ENCODE measurements around the gene EVC2. TPM values are rescaled to one million over a fixed set of nuclear protein-coding genes. Genes with fewer than 3 reads are reported as not detected.
A peak's percentile ranks its signal among the peaks of the same experiment; 100 is the strongest.

Gene EVC2
- total and polyA plus RNA-seq, 9 of the 15 experiments (the other 6 are each of a cell fraction or from before 2014, with no cell fraction given): 0.03 to 0.55 (median 0.38) TPM; not detected in 1

DNA sequence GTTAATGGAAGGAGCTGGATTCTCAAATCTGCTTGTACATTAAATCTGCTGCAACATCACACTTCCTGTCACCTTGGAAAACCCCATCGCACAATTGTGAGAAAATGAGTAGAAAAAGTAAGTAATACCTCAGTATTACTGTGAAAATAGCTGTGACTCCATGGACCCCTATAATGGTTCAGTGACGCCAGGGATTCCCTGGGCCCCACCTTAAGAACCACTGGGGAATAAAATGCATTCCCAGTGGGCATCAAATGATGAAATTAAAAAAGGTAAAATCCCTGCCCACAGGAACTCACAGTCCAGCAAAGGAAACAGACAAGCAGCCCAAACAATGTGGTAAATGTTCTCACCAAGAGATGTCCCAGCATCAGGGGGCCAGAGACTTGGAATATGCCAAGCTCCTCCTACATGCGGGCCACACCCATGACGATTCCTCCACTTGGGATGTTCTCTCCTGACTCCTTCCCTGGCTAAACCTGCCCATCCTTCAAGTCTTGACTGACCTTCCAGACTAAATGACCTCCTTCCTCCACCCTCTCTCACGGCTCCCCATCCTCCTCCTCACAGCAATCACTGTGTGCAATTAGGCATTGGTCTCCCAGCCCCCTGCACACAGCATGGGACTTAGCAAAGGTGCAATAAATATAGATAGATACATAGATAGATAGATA, 2.6 kb downstream of the EVC2 start:
- Histone ChIP-seq H3K9me3 (replicated peaks; ENCODE audit: control insufficient read depth, insufficient read depth, low read depth, low read length) (peaks cover 7% of the 10 kb centered on the region; the same call in 1 of the 2 replicates), H3K36me3 (ENCODE audit: control insufficient read depth, insufficient read depth, low read length) (no peaks in the 10 kb centered on the region), H3K79me2 (ENCODE audit: control insufficient read depth, insufficient read depth, low read length) (no peaks in the 10 kb centered on the region), H3K27me3 (ENCODE audit: control insufficient read depth in 2 of 2, insufficient read depth in 2 of 2, low read length in 2 of 2) (peaks cover 2 to 7% of the 10 kb centered on the region in 2 experiments; a peak in 2 of 5 replicates), H3K4me2 (ENCODE audit: insufficient read depth, low read length) (no peak overlapping the region), H3K4me3 (no peak overlapping the region), H3K9me1 (ENCODE audit: control insufficient read depth, insufficient read depth, low read length) (no peaks in the 10 kb centered on the region), H3K9ac (ENCODE audit: insufficient read depth in 1 of 2, low read depth in 2 of 2, low read length in 2 of 2) (no peak overlapping the region), H3K27ac (ENCODE audit: extremely low read depth, low read depth, low read length) (no peak overlapping the region), H4K20me1 (replicated peaks; ENCODE audit: control insufficient read depth, insufficient read depth, low read length) (no peaks in the 10 kb centered on the region), H2AFZ (ENCODE audit: low read depth, low read length) (no peak overlapping the region), H3K4me1 (replicated peaks in 1 of 2; ENCODE audit: control insufficient read depth in 2 of 2, insufficient read depth in 2 of 2, low read length in 2 of 2) (peaks cover 0 to 11% of the 10 kb centered on the region in 2 experiments; a peak in 3 of 5 replicates)
- ChIA-PET POLR2A (no interaction called here), CTCF (ENCODE audit: low intra/inter-chr PET ratio) (no interaction called here)
- FAIRE-seq: no peak
- no peak for TF ChIP-seq GABPB1 (CRISPR knock-in tag; IDR thresholded peaks at IDR 0.05)
- no peak for TF ChIP-seq NFIX (CRISPR knock-in tag; IDR thresholded peaks at IDR 0.05; ENCODE audit: low read depth)
- no peak for TF ChIP-seq ZBTB17 (CRISPR knock-in tag; IDR thresholded peaks at IDR 0.05)
- TF ChIP-seq ADNP (tag; IDR thresholded peaks at IDR 0.05): no peak
- DNase-seq (ENCODE audit: extremely low read depth in 1 of 4, low spot score in 3 of 4): peak in 2 of 4 experiments; percentile 43 to 44
- 41% methylated on average over 5 of the region's 5 CpGs for WGBS (ENCODE audit: insufficient coverage, low coverage, missing lambda C conversion rate)
- ATAC-seq: no peak
- intact Hi-C loops (cut with micrococcal nuclease): no loop called here
- BruUV-seq (replicated peaks): no TSS peak
- in situ Hi-C loops (cut with MboI): no loop called here

DNA sequence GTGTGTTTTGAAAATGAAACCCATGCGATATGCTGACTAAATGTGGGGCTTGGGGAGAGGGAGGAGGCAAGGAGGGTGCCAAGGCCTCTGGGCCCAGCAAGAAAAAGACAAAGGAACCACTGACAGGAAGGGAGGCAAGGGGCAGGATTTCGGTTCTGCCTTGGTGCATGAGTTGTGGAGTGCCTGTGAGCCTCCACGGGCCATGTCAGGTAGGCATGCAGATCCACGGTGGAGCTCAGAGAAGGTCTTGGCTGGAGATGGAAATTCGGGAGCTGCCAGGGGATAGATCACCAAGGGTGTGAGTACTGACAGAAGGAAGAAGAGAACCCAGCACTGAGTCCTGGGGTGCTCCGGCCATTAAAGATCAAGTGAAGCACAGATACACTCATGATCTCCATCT, 4.1 kb downstream of the EVC2 start:
- POLR2A ChIA-PET: interaction anchor here (0.7 kb wide), 1 partner anchor 94 kb away, joined by 3 read pairs; no protein-coding TSS in a partner anchor
- H3K9me3 ChIP-seq (replicated peaks; ENCODE audit: control insufficient read depth, insufficient read depth, low read depth, low read length): peaks cover 7% of the 10 kb centered on the region; the same call in 1 of the 2 replicates
- no peak overlapping the region for H3K4me3 ChIP-seq
- H4K20me1 ChIP-seq (replicated peaks; ENCODE audit: control insufficient read depth, insufficient read depth, low read length): no peaks in the 10 kb centered on the region
- no peak overlapping the region for H3K4me2 ChIP-seq (ENCODE audit: insufficient read depth, low read length)
- 5% methylated on average over 6 of the region's 6 CpGs for WGBS (ENCODE audit: insufficient coverage, low coverage, missing lambda C conversion rate)
- ATAC-seq (no peak), FAIRE-seq (no peak), DNase-seq (ENCODE audit: extremely low read depth in 1 of 4, low spot score in 3 of 4) (no peak)
- no peak overlapping the region for H3K27ac ChIP-seq (ENCODE audit: extremely low read depth, low read depth, low read length)
- in situ Hi-C loops (cut with MboI) (no loop called here), intact Hi-C loops (cut with micrococcal nuclease) (no loop called here)
- H3K9me1 ChIP-seq (ENCODE audit: control insufficient read depth, insufficient read depth, low read length): no peaks in the 10 kb centered on the region
- H3K79me2 ChIP-seq (ENCODE audit: control insufficient read depth, insufficient read depth, low read length): no peaks in the 10 kb centered on the region
- H3K9ac ChIP-seq (ENCODE audit: insufficient read depth in 1 of 2, low read depth in 2 of 2, low read length in 2 of 2): no peak overlapping the region
- no peaks in the 10 kb centered on the region for H3K36me3 ChIP-seq (ENCODE audit: control insufficient read depth, insufficient read depth, low read length)
- H3K27me3 ChIP-seq (ENCODE audit: control insufficient read depth in 2 of 2, insufficient read depth in 2 of 2, low read length in 2 of 2): peaks cover 0 to under 1% of the 10 kb centered on the region in 2 experiments; a peak in 1 of 5 replicates
- CTCF ChIA-PET (ENCODE audit: low intra/inter-chr PET ratio): no interaction called here
- no peak overlapping the region for H2AFZ ChIP-seq (ENCODE audit: low read depth, low read length)
- peaks cover 0 to 11% of the 10 kb centered on the region in 2 experiments; a peak in 3 of 5 replicates for H3K4me1 ChIP-seq (replicated peaks in 1 of 2; ENCODE audit: control insufficient read depth in 2 of 2, insufficient read depth in 2 of 2, low read length in 2 of 2)
- no TSS peak for BruUV-seq (replicated peaks)
- TF ChIP-seq EP300 (IDR thresholded peaks at IDR 0.05; ENCODE audit: low read length) (no peak), PHF8 (IDR thresholded peaks at IDR 0.05; ENCODE audit: borderline replicate concordance, low read length) (no peak)
- TF ChIP-seq, protein P1, sequence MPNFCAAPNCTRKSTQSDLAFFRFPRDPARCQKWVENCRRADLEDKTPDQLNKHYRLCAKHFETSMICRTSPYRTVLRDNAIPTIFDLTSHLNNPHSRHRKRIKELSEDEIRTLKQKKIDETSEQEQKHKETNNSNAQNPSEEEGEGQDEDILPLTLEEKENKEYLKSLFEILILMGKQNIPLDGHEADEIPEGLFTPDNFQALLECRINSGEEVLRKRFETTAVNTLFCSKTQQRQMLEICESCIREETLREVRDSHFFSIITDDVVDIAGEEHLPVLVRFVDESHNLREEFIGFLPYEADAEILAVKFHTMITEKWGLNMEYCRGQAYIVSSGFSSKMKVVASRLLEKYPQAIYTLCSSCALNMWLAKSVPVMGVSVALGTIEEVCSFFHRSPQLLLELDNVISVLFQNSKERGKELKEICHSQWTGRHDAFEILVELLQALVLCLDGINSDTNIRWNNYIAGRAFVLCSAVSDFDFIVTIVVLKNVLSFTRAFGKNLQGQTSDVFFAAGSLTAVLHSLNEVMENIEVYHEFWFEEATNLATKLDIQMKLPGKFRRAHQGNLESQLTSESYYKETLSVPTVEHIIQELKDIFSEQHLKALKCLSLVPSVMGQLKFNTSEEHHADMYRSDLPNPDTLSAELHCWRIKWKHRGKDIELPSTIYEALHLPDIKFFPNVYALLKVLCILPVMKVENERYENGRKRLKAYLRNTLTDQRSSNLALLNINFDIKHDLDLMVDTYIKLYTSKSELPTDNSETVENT (CRISPR knock-in tag; IDR thresholded peaks at IDR 0.05): no peak
- TF ChIP-seq, protein P2, sequence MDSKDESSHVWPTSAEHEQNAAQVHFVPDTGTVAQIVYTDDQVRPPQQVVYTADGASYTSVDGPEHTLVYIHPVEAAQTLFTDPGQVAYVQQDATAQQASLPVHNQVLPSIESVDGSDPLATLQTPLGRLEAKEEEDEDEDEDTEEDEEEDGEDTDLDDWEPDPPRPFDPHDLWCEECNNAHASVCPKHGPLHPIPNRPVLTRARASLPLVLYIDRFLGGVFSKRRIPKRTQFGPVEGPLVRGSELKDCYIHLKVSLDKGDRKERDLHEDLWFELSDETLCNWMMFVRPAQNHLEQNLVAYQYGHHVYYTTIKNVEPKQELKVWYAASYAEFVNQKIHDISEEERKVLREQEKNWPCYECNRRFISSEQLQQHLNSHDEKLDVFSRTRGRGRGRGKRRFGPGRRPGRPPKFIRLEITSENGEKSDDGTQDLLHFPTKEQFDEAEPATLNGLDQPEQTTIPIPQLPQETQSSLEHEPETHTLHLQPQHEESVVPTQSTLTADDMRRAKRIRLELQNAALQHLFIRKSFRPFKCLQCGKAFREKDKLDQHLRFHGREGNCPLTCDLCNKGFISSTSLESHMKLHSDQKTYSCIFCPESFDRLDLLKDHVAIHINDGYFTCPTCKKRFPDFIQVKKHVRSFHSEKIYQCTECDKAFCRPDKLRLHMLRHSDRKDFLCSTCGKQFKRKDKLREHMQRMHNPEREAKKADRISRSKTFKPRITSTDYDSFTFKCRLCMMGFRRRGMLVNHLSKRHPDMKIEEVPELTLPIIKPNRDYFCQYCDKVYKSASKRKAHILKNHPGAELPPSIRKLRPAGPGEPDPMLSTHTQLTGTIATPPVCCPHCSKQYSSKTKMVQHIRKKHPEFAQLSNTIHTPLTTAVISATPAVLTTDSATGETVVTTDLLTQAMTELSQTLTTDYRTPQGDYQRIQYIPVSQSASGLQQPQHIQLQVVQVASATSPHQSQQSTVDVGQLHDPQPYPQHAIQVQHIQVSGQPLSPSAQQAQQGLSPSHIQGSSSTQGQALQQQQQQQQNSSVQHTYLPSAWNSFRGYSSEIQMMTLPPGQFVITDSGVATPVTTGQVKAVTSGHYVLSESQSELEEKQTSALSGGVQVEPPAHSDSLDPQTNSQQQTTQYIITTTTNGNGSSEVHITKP (IDR thresholded peaks at IDR 0.05; ENCODE audit: partially characterized antibody): no peak
